Measurements from ENCODE around the gene PLEKHA5. TPM values are rescaled to one million over a fixed set of nuclear protein-coding genes. Genes with fewer than 3 reads are reported as not detected.

The PLEKHA5 gene
- 6.3 to 8.3 TPM (median 7.8 TPM) in 5 replicates for total RNA-seq (2022; extraction: Qiagen RNA extraction)

GRCh38 chr12:19129486-19130223 lies at the start of gene PLEKHA5:
Gene PLEKHA5 (plus strand): TSS chr12:19129733. CDS start chr12:19129800, 67 bp downstream.

Data from A549 treated with dexamethasone at 1 μM for 4 hours (cell line).